Fibroblast of mammary gland (primary cell): ENCODE data around the gene ADGRD2.

Experiments used
- DNase-seq: peaks from one replicate; pipeline ENCODE4 v3.0.0-alpha.2; 2010; ENCODE audit warnings: low read depth
- H3K4me3 ChIP-seq: 2 replicates; pipeline ENCODE4 v1.5.1; 2011; ENCODE audit warnings: low read depth, mild to moderate bottlenecking, low read length, moderate library complexity; ENCODE audit not compliant: control insufficient read depth
- CTCF ChIP-seq: conservative IDR thresholded peaks from 2 replicates; pipeline ENCODE4 v1.5.1; 2011; ENCODE audit warnings: low read depth, low read length, inconsistent platforms; ENCODE audit not compliant: control insufficient read depth, insufficient read depth

ADGRD2 gene

GRCh38 chr9:124493794-124494479 is 43.7 kb downstream of the ADGRD2 start:
- no peak overlapping the region for H3K4me3 ChIP-seq
- no peak for DNase-seq
- no peak for TF ChIP-seq CTCF

- no peak for DNase-seq
- no peak for TF ChIP-seq CTCF
- no peak overlapping the region for H3K4me3 ChIP-seq
Measured at GRCh38 chr9:124495126-124496074, 45.1 kb downstream of the ADGRD2 start.

GRCh38 chr9:124496075-124496449 is 45.8 kb downstream of the ADGRD2 start:
- TF ChIP-seq CTCF, result no peak
- DNase-seq, result no peak
- H3K4me3 ChIP-seq, result no peak overlapping the region

- H3K4me3 ChIP-seq, result no peak overlapping the region
- no peak for DNase-seq
- no peak for TF ChIP-seq CTCF
Measured at GRCh38 chr9:124496463-124496862, 46.2 kb downstream of the ADGRD2 start.

GRCh38 chr9:124497441-124497840 is 47.2 kb downstream of the ADGRD2 start:
- H3K4me3 ChIP-seq, result no peak overlapping the region
- TF ChIP-seq CTCF, result no peak
- DNase-seq, result no peak

GRCh38 chr9:124498040-124498439 is 47.8 kb downstream of the ADGRD2 start:
- no peak for TF ChIP-seq CTCF
- DNase-seq, result no peak
- no peak overlapping the region for H3K4me3 ChIP-seq
